ENCODE data around the gene MYO5B.

Gene MYO5B

GRCh38 chr18:50131591-50131990, 63.4 kb downstream of the MYO5B start:
- Mint-ChIP-seq H3K27ac (ENCODE audit: low read depth) (no peak overlapping the region), H3K9me3 (no peaks in the 10 kb centered on the region), H3K27me3 (peaks cover 66% of the 10 kb centered on the region), H3K4me3 (no peak overlapping the region), H3K36me3 (ENCODE audit: insufficient read depth) (no peaks in the 10 kb centered on the region), H3K4me1 (no peaks in the 10 kb centered on the region)
- ATAC-seq (replicated peaks; ENCODE audit: extremely low read depth, poor library complexity, severe bottlenecking) (no peak), DNase-seq (ENCODE audit: low spot score in 2 of 2) (no peak)

GRCh38 chr18:50128506-50129271, 66.3 kb downstream of the MYO5B start:
- no peak overlapping the region for H3K27ac Mint-ChIP-seq (ENCODE audit: low read depth)
- ATAC-seq (replicated peaks; ENCODE audit: extremely low read depth, poor library complexity, severe bottlenecking) (no peak), DNase-seq (ENCODE audit: low spot score in 2 of 2) (no peak)
- H3K27me3 Mint-ChIP-seq: peaks cover 62% of the 10 kb centered on the region
- H3K4me3 Mint-ChIP-seq: no peak overlapping the region
- no peaks in the 10 kb centered on the region for H3K9me3 Mint-ChIP-seq
- H3K4me1 Mint-ChIP-seq: no peaks in the 10 kb centered on the region
- no peaks in the 10 kb centered on the region for H3K36me3 Mint-ChIP-seq (ENCODE audit: insufficient read depth)

- H3K9me3 Mint-ChIP-seq: no peaks in the 10 kb centered on the region
- no peak overlapping the region for H3K27ac Mint-ChIP-seq (ENCODE audit: low read depth)
- H3K27me3 Mint-ChIP-seq: peaks cover 59% of the 10 kb centered on the region
- ATAC-seq (replicated peaks; ENCODE audit: extremely low read depth, poor library complexity, severe bottlenecking) (no peak), DNase-seq (ENCODE audit: low spot score in 2 of 2) (no peak)
- no peak overlapping the region for H3K4me3 Mint-ChIP-seq
- no peaks in the 10 kb centered on the region for H3K4me1 Mint-ChIP-seq
- no peaks in the 10 kb centered on the region for H3K36me3 Mint-ChIP-seq (ENCODE audit: insufficient read depth)
Measured at GRCh38 chr18:50127516-50128210, 67.3 kb downstream of the MYO5B start.

- Mint-ChIP-seq H3K27me3 (peaks cover 53% of the 10 kb centered on the region), H3K27ac (ENCODE audit: low read depth) (no peak overlapping the region)
Measured at GRCh38 chr18:50126471-50126870, 68.5 kb downstream of the MYO5B start.

GRCh38 chr18:50125456-50125855, 69.5 kb downstream of the MYO5B start:
- H3K36me3 Mint-ChIP-seq (ENCODE audit: insufficient read depth): no peaks in the 10 kb centered on the region
- peaks cover 59% of the 10 kb centered on the region for H3K27me3 Mint-ChIP-seq
- no peak overlapping the region for H3K27ac Mint-ChIP-seq (ENCODE audit: low read depth)

More at GRCh38 chr18:50126471-50126870, 68.5 kb downstream of the MYO5B start:
- ATAC-seq (replicated peaks; ENCODE audit: extremely low read depth, poor library complexity, severe bottlenecking) (no peak), DNase-seq (ENCODE audit: low spot score in 2 of 2) (no peak)
- Mint-ChIP-seq H3K4me1 (no peaks in the 10 kb centered on the region), H3K36me3 (ENCODE audit: insufficient read depth) (no peaks in the 10 kb centered on the region), H3K4me3 (no peak overlapping the region), H3K9me3 (no peaks in the 10 kb centered on the region)

GRCh38 chr18:50119296-50119695, 75.7 kb downstream of the MYO5B start:
- ATAC-seq (replicated peaks; ENCODE audit: extremely low read depth, poor library complexity, severe bottlenecking): no peak

More at GRCh38 chr18:50125456-50125855, 69.5 kb downstream of the MYO5B start:
- Mint-ChIP-seq H3K4me1 (no peaks in the 10 kb centered on the region), H3K4me3 (no peak overlapping the region), H3K9me3 (no peaks in the 10 kb centered on the region)
- ATAC-seq (replicated peaks; ENCODE audit: extremely low read depth, poor library complexity, severe bottlenecking) (no peak), DNase-seq (ENCODE audit: low spot score in 2 of 2) (no peak)

GRCh38 chr18:50117863-50118262, 77.1 kb downstream of the MYO5B start:
- Mint-ChIP-seq H3K27me3 (peaks cover 57% of the 10 kb centered on the region), H3K36me3 (ENCODE audit: insufficient read depth) (peaks cover 2% of the 10 kb centered on the region), H3K4me3 (no peak overlapping the region), H3K9me3 (no peaks in the 10 kb centered on the region), H3K4me1 (no peaks in the 10 kb centered on the region), H3K27ac (ENCODE audit: low read depth) (no peak overlapping the region)
- DNase-seq (ENCODE audit: low spot score in 2 of 2) (no peak), ATAC-seq (replicated peaks; ENCODE audit: extremely low read depth, poor library complexity, severe bottlenecking) (no peak)

More at GRCh38 chr18:50119296-50119695, 75.7 kb downstream of the MYO5B start:
- Mint-ChIP-seq H3K27me3 (peaks cover 61% of the 10 kb centered on the region), H3K4me1 (no peaks in the 10 kb centered on the region), H3K27ac (ENCODE audit: low read depth) (no peak overlapping the region), H3K36me3 (ENCODE audit: insufficient read depth) (peaks cover 2% of the 10 kb centered on the region), H3K9me3 (no peaks in the 10 kb centered on the region), H3K4me3 (no peak overlapping the region)
- no peak for DNase-seq (ENCODE audit: low spot score in 2 of 2)

- Mint-ChIP-seq H3K36me3 (ENCODE audit: insufficient read depth) (peaks cover 2% of the 10 kb centered on the region), H3K27ac (ENCODE audit: low read depth) (no peak overlapping the region), H3K27me3 (peaks cover 64% of the 10 kb centered on the region), H3K4me1 (no peaks in the 10 kb centered on the region), H3K9me3 (no peaks in the 10 kb centered on the region), H3K4me3 (no peak overlapping the region)
- DNase-seq (ENCODE audit: low spot score in 2 of 2): no peak
- no peak for ATAC-seq (replicated peaks; ENCODE audit: extremely low read depth, poor library complexity, severe bottlenecking)
Measured at GRCh38 chr18:50115095-50115494, 79.9 kb downstream of the MYO5B start.

- Mint-ChIP-seq H3K27me3 (peaks cover 68% of the 10 kb centered on the region), H3K36me3 (ENCODE audit: insufficient read depth) (peaks cover 2% of the 10 kb centered on the region)
Measured at GRCh38 chr18:50114448-50114847, 80.5 kb downstream of the MYO5B start.

GRCh38 chr18:50113726-50114125, 81.2 kb downstream of the MYO5B start:
- Mint-ChIP-seq H3K27me3 (peaks cover 63% of the 10 kb centered on the region), H3K4me3 (no peak overlapping the region), H3K9me3 (no peaks in the 10 kb centered on the region), H3K36me3 (ENCODE audit: insufficient read depth) (peaks cover 2% of the 10 kb centered on the region), H3K4me1 (no peaks in the 10 kb centered on the region), H3K27ac (ENCODE audit: low read depth) (no peak overlapping the region)
- ATAC-seq (replicated peaks; ENCODE audit: extremely low read depth, poor library complexity, severe bottlenecking) (no peak), DNase-seq (ENCODE audit: low spot score in 2 of 2) (no peak)

More at GRCh38 chr18:50114448-50114847, 80.5 kb downstream of the MYO5B start:
- H3K27ac Mint-ChIP-seq (ENCODE audit: low read depth): no peak overlapping the region
- DNase-seq (ENCODE audit: low spot score in 2 of 2) (no peak), ATAC-seq (replicated peaks; ENCODE audit: extremely low read depth, poor library complexity, severe bottlenecking) (no peak)
- H3K4me3 Mint-ChIP-seq: no peak overlapping the region
- H3K4me1 Mint-ChIP-seq: no peaks in the 10 kb centered on the region
- no peaks in the 10 kb centered on the region for H3K9me3 Mint-ChIP-seq

GRCh38 chr18:50111398-50111797, 83.5 kb downstream of the MYO5B start:
- Mint-ChIP-seq H3K27me3 (peaks cover 50% of the 10 kb centered on the region), H3K9me3 (no peaks in the 10 kb centered on the region), H3K4me1 (no peaks in the 10 kb centered on the region), H3K27ac (ENCODE audit: low read depth) (no peak overlapping the region), H3K4me3 (no peak overlapping the region), H3K36me3 (ENCODE audit: insufficient read depth) (peaks cover 2% of the 10 kb centered on the region)
- DNase-seq (ENCODE audit: low spot score in 2 of 2) (no peak), ATAC-seq (replicated peaks; ENCODE audit: extremely low read depth, poor library complexity, severe bottlenecking) (no peak)

GRCh38 chr18:50107468-50107977, 87.4 kb downstream of the MYO5B start:
- no peak for DNase-seq (ENCODE audit: low spot score in 2 of 2)
- Mint-ChIP-seq H3K36me3 (ENCODE audit: insufficient read depth) (no peaks in the 10 kb centered on the region), H3K9me3 (no peaks in the 10 kb centered on the region), H3K27ac (ENCODE audit: low read depth) (no peak overlapping the region), H3K27me3 (peaks cover 49% of the 10 kb centered on the region), H3K4me3 (no peak overlapping the region), H3K4me1 (no peaks in the 10 kb centered on the region)
- no peak for ATAC-seq (replicated peaks; ENCODE audit: extremely low read depth, poor library complexity, severe bottlenecking)

- H3K9me3 Mint-ChIP-seq: no peaks in the 10 kb centered on the region
- ATAC-seq (replicated peaks; ENCODE audit: extremely low read depth, poor library complexity, severe bottlenecking): no peak
- H3K4me3 Mint-ChIP-seq: no peak overlapping the region
- H3K36me3 Mint-ChIP-seq (ENCODE audit: insufficient read depth): no peaks in the 10 kb centered on the region
- H3K27me3 Mint-ChIP-seq: peaks cover 53% of the 10 kb centered on the region
- DNase-seq (ENCODE audit: low spot score in 2 of 2): no peak
- H3K4me1 Mint-ChIP-seq: no peaks in the 10 kb centered on the region
- H3K27ac Mint-ChIP-seq (ENCODE audit: low read depth): no peak overlapping the region
Measured at GRCh38 chr18:50105027-50105426, 89.9 kb downstream of the MYO5B start.
